ENCODE results near the gene DNAJC21.

The DNAJC21 gene

DNA sequence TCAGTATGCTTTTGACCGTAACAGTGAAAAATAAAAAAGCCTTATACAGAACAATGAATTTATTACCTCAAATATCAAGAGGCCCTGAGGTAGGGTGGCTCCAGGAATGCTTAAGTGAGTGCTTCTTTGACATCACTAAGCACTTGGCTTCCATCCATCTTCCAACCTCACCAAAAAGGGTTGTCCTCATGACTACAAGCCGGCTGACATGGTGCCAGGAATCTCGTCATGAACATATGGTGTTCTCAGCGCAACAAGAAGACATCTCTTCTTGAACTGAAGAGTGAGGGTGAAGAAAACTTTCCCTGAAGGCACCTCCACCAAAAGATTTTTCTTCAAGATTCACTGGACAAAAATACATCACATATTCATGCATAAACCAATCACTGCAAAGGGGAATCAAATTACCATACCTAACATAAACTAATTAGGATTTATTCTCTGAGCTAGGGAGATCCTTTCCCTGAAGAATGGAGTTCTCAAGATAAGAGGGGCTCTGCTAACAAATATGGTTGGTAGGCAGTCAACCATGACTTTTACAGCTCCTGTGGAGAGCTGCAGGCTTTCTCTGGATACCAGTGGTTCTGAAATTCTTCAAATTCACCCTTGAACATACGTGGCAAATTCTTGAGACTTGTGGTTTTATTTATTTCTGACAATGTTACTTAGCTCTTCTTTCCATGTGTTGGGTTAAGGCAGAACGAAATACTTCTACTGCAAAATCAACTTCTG, 68.9 kb downstream of the DNAJC21 start:
- TF ChIP-seq CSDC2 (CRISPR knock-in tag; IDR thresholded peaks at IDR 0.05) = no peak
- TF ChIP-seq, protein P1, sequence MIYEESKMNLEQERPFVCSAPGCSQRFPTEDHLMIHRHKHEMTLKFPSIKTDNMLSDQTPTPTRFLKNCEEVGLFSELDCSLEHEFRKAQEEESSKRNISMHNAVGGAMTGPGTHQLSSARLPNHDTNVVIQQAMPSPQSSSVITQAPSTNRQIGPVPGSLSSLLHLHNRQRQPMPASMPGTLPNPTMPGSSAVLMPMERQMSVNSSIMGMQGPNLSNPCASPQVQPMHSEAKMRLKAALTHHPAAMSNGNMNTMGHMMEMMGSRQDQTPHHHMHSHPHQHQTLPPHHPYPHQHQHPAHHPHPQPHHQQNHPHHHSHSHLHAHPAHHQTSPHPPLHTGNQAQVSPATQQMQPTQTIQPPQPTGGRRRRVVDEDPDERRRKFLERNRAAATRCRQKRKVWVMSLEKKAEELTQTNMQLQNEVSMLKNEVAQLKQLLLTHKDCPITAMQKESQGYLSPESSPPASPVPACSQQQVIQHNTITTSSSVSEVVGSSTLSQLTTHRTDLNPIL (CRISPR knock-in tag; IDR thresholded peaks at IDR 0.05; ENCODE audit: low read depth) = no peak
- no peak for TF ChIP-seq SNAI2 (CRISPR knock-in tag; IDR thresholded peaks at IDR 0.05)
- TF ChIP-seq BACH2 (CRISPR knock-in tag; IDR thresholded peaks at IDR 0.05; ENCODE audit: borderline replicate concordance) = no peak
- no peak for TF ChIP-seq ZNF565 (CRISPR knock-in tag; conservative IDR thresholded peaks at IDR 0.05; ENCODE audit: low read depth)
- no peak for TF ChIP-seq ZFP3 (CRISPR knock-in tag; IDR thresholded peaks at IDR 0.05)
- no peak for TF ChIP-seq ARNTL (CRISPR knock-in tag; IDR thresholded peaks at IDR 0.05; ENCODE audit: borderline replicate concordance, low read depth)
- TF ChIP-seq RARB (CRISPR knock-in tag; IDR thresholded peaks at IDR 0.05) = no peak
- no peak for TF ChIP-seq ISL1 (CRISPR knock-in tag; IDR thresholded peaks at IDR 0.05)
- TF ChIP-seq, protein P2, sequence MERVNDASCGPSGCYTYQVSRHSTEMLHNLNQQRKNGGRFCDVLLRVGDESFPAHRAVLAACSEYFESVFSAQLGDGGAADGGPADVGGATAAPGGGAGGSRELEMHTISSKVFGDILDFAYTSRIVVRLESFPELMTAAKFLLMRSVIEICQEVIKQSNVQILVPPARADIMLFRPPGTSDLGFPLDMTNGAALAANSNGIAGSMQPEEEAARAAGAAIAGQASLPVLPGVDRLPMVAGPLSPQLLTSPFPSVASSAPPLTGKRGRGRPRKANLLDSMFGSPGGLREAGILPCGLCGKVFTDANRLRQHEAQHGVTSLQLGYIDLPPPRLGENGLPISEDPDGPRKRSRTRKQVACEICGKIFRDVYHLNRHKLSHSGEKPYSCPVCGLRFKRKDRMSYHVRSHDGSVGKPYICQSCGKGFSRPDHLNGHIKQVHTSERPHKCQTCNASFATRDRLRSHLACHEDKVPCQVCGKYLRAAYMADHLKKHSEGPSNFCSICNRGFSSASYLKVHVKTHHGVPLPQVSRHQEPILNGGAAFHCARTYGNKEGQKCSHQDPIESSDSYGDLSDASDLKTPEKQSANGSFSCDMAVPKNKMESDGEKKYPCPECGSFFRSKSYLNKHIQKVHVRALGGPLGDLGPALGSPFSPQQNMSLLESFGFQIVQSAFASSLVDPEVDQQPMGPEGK (CRISPR knock-in tag; IDR thresholded peaks at IDR 0.05; ENCODE audit: borderline replicate concordance) = no peak
- TF ChIP-seq, protein P3, sequence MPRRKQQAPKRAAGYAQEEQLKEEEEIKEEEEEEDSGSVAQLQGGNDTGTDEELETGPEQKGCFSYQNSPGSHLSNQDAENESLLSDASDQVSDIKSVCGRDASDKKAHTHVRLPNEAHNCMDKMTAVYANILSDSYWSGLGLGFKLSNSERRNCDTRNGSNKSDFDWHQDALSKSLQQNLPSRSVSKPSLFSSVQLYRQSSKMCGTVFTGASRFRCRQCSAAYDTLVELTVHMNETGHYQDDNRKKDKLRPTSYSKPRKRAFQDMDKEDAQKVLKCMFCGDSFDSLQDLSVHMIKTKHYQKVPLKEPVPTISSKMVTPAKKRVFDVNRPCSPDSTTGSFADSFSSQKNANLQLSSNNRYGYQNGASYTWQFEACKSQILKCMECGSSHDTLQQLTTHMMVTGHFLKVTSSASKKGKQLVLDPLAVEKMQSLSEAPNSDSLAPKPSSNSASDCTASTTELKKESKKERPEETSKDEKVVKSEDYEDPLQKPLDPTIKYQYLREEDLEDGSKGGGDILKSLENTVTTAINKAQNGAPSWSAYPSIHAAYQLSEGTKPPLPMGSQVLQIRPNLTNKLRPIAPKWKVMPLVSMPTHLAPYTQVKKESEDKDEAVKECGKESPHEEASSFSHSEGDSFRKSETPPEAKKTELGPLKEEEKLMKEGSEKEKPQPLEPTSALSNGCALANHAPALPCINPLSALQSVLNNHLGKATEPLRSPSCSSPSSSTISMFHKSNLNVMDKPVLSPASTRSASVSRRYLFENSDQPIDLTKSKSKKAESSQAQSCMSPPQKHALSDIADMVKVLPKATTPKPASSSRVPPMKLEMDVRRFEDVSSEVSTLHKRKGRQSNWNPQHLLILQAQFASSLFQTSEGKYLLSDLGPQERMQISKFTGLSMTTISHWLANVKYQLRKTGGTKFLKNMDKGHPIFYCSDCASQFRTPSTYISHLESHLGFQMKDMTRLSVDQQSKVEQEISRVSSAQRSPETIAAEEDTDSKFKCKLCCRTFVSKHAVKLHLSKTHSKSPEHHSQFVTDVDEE (CRISPR knock-in tag; IDR thresholded peaks at IDR 0.05) = no peak
- no peak for TF ChIP-seq ZC3H10 (CRISPR knock-in tag; IDR thresholded peaks at IDR 0.05)
- TF ChIP-seq, protein P4, sequence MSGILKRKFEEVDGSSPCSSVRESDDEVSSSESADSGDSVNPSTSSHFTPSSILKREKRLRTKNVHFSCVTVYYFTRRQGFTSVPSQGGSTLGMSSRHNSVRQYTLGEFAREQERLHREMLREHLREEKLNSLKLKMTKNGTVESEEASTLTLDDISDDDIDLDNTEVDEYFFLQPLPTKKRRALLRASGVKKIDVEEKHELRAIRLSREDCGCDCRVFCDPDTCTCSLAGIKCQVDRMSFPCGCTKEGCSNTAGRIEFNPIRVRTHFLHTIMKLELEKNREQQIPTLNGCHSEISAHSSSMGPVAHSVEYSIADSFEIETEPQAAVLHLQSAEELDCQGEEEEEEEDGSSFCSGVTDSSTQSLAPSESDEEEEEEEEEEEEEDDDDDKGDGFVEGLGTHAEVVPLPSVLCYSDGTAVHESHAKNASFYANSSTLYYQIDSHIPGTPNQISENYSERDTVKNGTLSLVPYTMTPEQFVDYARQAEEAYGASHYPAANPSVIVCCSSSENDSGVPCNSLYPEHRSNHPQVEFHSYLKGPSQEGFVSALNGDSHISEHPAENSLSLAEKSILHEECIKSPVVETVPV (CRISPR knock-in tag; IDR thresholded peaks at IDR 0.05) = no peak
- TF ChIP-seq TOX (CRISPR knock-in tag; IDR thresholded peaks at IDR 0.05; ENCODE audit: borderline replicate concordance) = no peak
- no peak for TF ChIP-seq TCF4 (CRISPR knock-in tag; IDR thresholded peaks at IDR 0.05; ENCODE audit: borderline replicate concordance)
- TF ChIP-seq, protein P5, sequence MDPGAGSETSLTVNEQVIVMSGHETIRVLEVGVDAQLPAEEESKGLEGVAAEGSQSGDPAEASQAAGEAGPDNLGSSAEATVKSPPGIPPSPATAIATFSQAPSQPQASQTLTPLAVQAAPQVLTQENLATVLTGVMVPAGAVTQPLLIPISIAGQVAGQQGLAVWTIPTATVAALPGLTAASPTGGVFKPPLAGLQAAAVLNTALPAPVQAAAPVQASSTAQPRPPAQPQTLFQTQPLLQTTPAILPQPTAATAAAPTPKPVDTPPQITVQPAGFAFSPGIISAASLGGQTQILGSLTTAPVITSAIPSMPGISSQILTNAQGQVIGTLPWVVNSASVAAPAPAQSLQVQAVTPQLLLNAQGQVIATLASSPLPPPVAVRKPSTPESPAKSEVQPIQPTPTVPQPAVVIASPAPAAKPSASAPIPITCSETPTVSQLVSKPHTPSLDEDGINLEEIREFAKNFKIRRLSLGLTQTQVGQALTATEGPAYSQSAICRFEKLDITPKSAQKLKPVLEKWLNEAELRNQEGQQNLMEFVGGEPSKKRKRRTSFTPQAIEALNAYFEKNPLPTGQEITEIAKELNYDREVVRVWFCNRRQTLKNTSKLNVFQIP (CRISPR knock-in tag; IDR thresholded peaks at IDR 0.05; ENCODE audit: borderline replicate concordance, low read depth) = no peak
- TF ChIP-seq OSR1 (CRISPR knock-in tag; IDR thresholded peaks at IDR 0.05) = no peak
- no peak for TF ChIP-seq ZNF70 (CRISPR knock-in tag; IDR thresholded peaks at IDR 0.05)
- no peak for TF ChIP-seq ZNF8 (CRISPR knock-in tag; IDR thresholded peaks at IDR 0.05)
- TF ChIP-seq GLIS3 (CRISPR knock-in tag; IDR thresholded peaks at IDR 0.05) = no peak

DNA sequence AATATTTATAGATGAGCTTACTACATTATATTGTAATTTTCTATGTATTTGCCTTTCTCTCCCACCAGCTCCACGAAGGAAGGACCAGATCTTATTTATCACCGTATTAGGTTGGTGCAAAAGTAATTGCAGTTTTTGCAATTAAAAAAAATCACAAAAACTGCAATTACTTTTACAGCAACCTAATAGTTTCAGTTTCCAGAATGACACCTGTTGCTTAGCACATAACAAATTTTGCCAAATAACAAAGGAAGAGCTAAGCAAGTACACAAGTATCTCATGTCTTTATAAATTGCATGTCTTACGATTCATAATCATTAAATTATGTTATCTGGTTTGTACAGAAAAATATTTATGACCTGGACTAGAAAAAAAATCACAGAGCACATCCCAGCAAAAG, 72.5 kb downstream of the DNAJC21 start:
- TF ChIP-seq ZNF8 (CRISPR knock-in tag; IDR thresholded peaks at IDR 0.05) (no peak), ZFP30 (CRISPR knock-in tag; IDR thresholded peaks at IDR 0.05) (no peak), SNAI2 (CRISPR knock-in tag; IDR thresholded peaks at IDR 0.05) (no peak), RARB (CRISPR knock-in tag; IDR thresholded peaks at IDR 0.05) (no peak), PPARA (CRISPR knock-in tag; IDR thresholded peaks at IDR 0.05; ENCODE audit: borderline replicate concordance) (no peak), BACH2 (CRISPR knock-in tag; IDR thresholded peaks at IDR 0.05; ENCODE audit: borderline replicate concordance) (no peak), ARNTL (CRISPR knock-in tag; IDR thresholded peaks at IDR 0.05; ENCODE audit: borderline replicate concordance, low read depth) (no peak), ZNF70 (CRISPR knock-in tag; IDR thresholded peaks at IDR 0.05) (no peak), OSR1 (CRISPR knock-in tag; IDR thresholded peaks at IDR 0.05) (no peak), ZNF565 (CRISPR knock-in tag; conservative IDR thresholded peaks at IDR 0.05; ENCODE audit: low read depth) (no peak), TOX (CRISPR knock-in tag; IDR thresholded peaks at IDR 0.05; ENCODE audit: borderline replicate concordance) (no peak), CSDC2 (CRISPR knock-in tag; IDR thresholded peaks at IDR 0.05) (no peak)
- TF ChIP-seq, protein P3 (CRISPR knock-in tag; IDR thresholded peaks at IDR 0.05) = no peak
- TF ChIP-seq, protein P5 (CRISPR knock-in tag; IDR thresholded peaks at IDR 0.05; ENCODE audit: borderline replicate concordance, low read depth) = no peak
- ATAC-seq = no peak

More for the DNA sequence above, 68.9 kb downstream of the DNAJC21 start:
- no peak for ATAC-seq
